H1 (cell line): ENCODE data around the gene PLB1. TPM values are rescaled to one million over a fixed set of nuclear protein-coding genes. Genes with fewer than 3 reads are reported as not detected.

Experiments used
- SAP30 ChIP-seq: fragments of 300-600 bp; sonication (generic); IDR thresholded peaks from 2 replicates; pipeline ENCODE4 v1.7.1; 2012; ENCODE audit warnings: low read length, moderate library complexity, mild to moderate bottlenecking, inconsistent platforms; ENCODE audit not compliant: insufficient read depth, insufficient replicate concordance
- polyA plus RNA-seq, 7 experiments: library from polyadenylated mRNA; depleted of rRNA in 3 of 7; stranded (reverse) in 5 of 7; unstranded in 2 of 7; fragments of >200 nt in 5 of 7; fragments of 200-250 nt in 2 of 7; gene quantifications; 1 replicate in 5 of 7; 2 replicates in 1 of 7; 4 replicates in 1 of 7; pipeline versions ENCODE4 v1.2.1 to v1.2.3, GENCODE V29; 2011 to 2013; ENCODE audit warnings: missing spikeins in 2 of 7, mixed read lengths in 2 of 7
- total RNA-seq: library from RNA; stranded (reverse); fragmentation: NEBNext Ultra II Directional; extraction: Animal tissue kit (Norgen Biotek cat#: 25700); gene quantifications from 2 replicates; pipeline ENCODE4 v1.2.1, GENCODE V29; 2021

Gene PLB1
- total and polyA plus RNA-seq, 2 of the 8 experiments (the other 6 are each of a cell fraction or from before 2014, with no cell fraction given): 0.20 to 0.36 TPM

GRCh38 chr2:28513097-28513496, 17.2 kb downstream of the PLB1 start (continued):
- TF ChIP-seq SAP30: no peak
- TF ChIP-seq, all 59 proteins: peak for 0
